Breast epithelium (tissue), 4 donors: Measurements from ENCODE around the gene GOLGA7B. TPM values are rescaled to one million over a fixed set of nuclear protein-coding genes. Genes with fewer than 3 reads are reported as not detected.

Source experiments
- DNase-seq, 2 donors: peaks; one replicate each; pipeline ENCODE4 v3.0.0-alpha.2; 2019; ENCODE audit warnings: low spot score in 2 of 2
- H3K27ac ChIP-seq, 2 donors: fragments of 200-600 bp; sonication (generic) in 1 of 2; one replicate each; pipeline ENCODE4 v1.5.1; 2016 to 2019; ENCODE audit warnings: mild to moderate bottlenecking in 1 of 2
- H3K27me3 ChIP-seq, 2 donors: fragments of 200-600 bp; sonication (generic) in 1 of 2; one replicate each; pipeline versions ENCODE4 v1.5.1 to v1.6.0; 2017 to 2019; ENCODE audit warnings: control low read depth in 1 of 2, mild to moderate bottlenecking in 1 of 2
- H3K36me3 ChIP-seq: fragments of 200-600 bp; one replicate; pipeline ENCODE4 v1.5.1; 2019
- H3K4me1 ChIP-seq, 2 donors: fragments of 200-600 bp; sonication (generic); one replicate each; pipeline ENCODE4 v1.5.1; 2016 to 2019; ENCODE audit warnings: control low read depth in 1 of 2
- H3K4me3 ChIP-seq, 3 donors: fragments of 200-600 bp; sonication (generic); 1 replicate in 2 of 3; 2 replicates in 1 of 3; pipeline ENCODE4 v1.5.1; 2016 to 2019; ENCODE audit warnings: mild to moderate bottlenecking in 3 of 3, moderate library complexity in 2 of 3
- H3K9me3 ChIP-seq, 2 donors: fragments of 200-600 bp; sonication (generic) in 1 of 2; one replicate each; pipeline ENCODE4 v1.5.1; 2016 to 2019; ENCODE audit warnings: control low read depth in 1 of 2
- POLR2A ChIP-seq: fragments of 450-650 bp; IDR thresholded peaks from one replicate; pipeline ENCODE4 v1.6.1; 2016; ENCODE audit warnings: antibody characterized with exemption, mild to moderate bottlenecking, moderate library complexity
- POLR2AphosphoS5 ChIP-seq, 3 donors: sonication (generic); formaldehyde crosslinking; IDR thresholded peaks; one replicate each; pipeline ENCODE4 v1.6.1; 2017; ENCODE audit warnings: antibody characterized with exemption in 3 of 3
- intact Hi-C: fragments of 100-400 bp; cut with DNase I; formaldehyde crosslinking; loops from one replicate; pipeline ENCODE4 v1.15.1; 2023; ENCODE audit warnings: low total_unique reads
- total RNA-seq, 3 donors: library from RNA; depleted of rRNA; stranded (reverse); fragments of >200 nt; gene quantifications; one replicate each; pipeline ENCODE4 v1.1.0, GENCODE V29; 2016
- TF ChIP-seq, protein P1 (sequence below), 3 donors: fragments of 450-650 bp; IDR thresholded peaks; one replicate each; pipeline ENCODE4 v1.5.1; 2016 to 2017; ENCODE audit warnings: antibody characterized with exemption in 3 of 3, mild to moderate bottlenecking in 3 of 3, moderate library complexity in 3 of 3

The GOLGA7B gene
- total RNA-seq, 3 donors from 2014 or later, result 0.33 to 3.2 (median 0.59) TPM

DNA sequence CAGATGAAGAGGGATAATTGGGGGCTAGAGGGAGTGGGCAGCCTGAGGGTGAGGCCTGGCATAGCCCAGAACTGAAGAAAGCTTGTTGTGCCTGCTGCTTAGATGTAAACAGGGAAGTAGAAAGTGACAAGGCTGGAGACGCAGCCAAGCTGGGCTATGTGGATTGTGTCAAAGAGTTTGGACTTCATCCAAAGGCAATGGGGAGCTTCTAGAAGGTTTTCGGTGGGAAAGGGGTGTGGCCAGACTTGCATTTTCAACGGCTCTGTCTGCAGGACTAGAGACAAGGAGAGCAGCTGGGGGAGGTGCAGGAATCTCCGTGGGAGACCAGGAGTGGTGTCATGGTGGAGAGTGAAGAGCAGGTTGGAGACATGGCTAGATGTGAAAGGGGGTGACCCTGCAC is 48.8 kb downstream of the GOLGA7B start:
- H3K9me3 ChIP-seq, result no peaks in the 10 kb centered on the region
- H3K27ac ChIP-seq, result no peak overlapping the region
- no peak for DNase-seq
- no peak overlapping the region for H3K4me3 ChIP-seq
- intact Hi-C loops, result loop anchor here (5.0 kb wide), 2 partner anchors 1549 to 1841 kb away; no protein-coding TSS in a partner anchor
- H3K4me1 ChIP-seq, result no peaks in the 10 kb centered on the region
- H3K27me3 ChIP-seq, result peaks cover 0 to 8% of the 10 kb centered on the region in 2 donors
- TF ChIP-seq POLR2AphosphoS5 (IDR thresholded peaks at IDR 0.05), result no peak
- TF ChIP-seq POLR2A, result no peak
- TF ChIP-seq, protein P1, sequence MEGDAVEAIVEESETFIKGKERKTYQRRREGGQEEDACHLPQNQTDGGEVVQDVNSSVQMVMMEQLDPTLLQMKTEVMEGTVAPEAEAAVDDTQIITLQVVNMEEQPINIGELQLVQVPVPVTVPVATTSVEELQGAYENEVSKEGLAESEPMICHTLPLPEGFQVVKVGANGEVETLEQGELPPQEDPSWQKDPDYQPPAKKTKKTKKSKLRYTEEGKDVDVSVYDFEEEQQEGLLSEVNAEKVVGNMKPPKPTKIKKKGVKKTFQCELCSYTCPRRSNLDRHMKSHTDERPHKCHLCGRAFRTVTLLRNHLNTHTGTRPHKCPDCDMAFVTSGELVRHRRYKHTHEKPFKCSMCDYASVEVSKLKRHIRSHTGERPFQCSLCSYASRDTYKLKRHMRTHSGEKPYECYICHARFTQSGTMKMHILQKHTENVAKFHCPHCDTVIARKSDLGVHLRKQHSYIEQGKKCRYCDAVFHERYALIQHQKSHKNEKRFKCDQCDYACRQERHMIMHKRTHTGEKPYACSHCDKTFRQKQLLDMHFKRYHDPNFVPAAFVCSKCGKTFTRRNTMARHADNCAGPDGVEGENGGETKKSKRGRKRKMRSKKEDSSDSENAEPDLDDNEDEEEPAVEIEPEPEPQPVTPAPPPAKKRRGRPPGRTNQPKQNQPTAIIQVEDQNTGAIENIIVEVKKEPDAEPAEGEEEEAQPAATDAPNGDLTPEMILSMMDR (IDR thresholded peaks at IDR 0.05), result no peak
- no peaks in the 10 kb centered on the region for H3K36me3 ChIP-seq

DNA sequence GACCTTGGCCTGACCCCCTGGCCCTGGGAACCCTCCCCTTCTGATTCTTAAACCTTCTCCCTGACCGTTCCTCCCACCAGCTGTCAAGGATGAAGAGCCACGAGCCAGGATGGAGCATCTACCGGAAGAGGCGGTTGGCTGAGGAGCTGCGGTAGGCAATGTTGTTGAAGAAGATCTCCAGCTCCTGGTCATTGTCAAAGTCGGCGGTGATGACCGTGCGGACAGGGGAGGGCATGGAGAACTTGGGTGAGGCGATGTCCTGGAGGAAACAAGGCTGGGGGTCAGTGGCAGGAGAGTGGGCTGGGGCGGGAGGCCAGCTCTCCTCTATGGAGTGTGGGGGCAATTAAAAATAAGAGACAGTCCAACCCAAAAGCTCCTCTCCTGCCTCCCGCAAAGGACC is 51.7 kb downstream of the GOLGA7B start:
- no peak for DNase-seq
- Histone ChIP-seq H3K27ac (no peak overlapping the region), H3K27me3 (peaks cover 0 to 6% of the 10 kb centered on the region in 2 donors), H3K36me3 (no peaks in the 10 kb centered on the region), H3K9me3 (no peaks in the 10 kb centered on the region), H3K4me3 (no peak overlapping the region), H3K4me1 (no peaks in the 10 kb centered on the region)
- intact Hi-C loops, result no loop called here
- TF ChIP-seq POLR2A, result no peak
- TF ChIP-seq POLR2AphosphoS5 (IDR thresholded peaks at IDR 0.05), result no peak
- TF ChIP-seq, protein P1 (IDR thresholded peaks at IDR 0.05), result no peak

DNA sequence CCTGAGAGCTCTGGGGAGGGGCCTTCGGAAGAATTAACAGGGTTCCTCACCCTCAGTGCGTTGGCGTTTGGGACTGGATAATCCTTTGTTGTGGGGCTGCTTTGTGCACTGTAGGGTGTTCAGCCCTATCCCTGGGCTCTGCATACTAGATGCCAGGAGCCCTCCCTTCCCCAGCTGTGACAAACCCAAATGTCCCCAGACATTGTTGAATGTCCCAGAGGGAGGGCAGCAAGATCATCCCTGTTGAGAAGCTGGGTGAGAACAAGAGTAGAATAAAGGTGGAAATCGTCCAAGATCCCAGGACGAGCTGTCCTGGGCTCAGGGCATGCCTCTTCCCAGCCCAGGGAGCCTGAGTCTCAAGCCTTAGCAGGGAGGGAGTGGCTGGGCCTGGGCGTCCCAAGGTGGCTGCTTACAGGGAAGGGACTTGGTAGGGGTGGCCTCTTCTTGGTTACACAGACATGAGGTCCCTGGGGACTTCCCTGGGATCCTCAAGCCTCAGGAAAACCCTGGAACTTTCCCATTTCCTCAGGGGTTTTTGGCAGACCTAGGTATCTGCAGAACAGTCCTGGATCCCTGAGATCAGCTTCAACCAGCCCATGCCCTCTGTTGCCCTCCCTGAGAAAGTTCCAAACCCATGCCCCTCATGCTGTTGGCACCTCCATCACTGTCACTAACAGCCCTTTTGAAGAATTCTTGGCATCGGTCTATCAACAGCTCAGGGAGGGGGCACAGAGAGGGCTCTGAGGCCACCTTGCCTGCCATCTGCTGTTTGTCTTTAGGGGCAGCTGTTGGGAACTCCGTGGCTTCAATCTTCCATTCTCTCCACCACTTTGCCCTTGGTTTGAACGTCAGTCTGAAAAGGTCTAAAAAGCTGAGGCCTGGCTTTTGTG is 53.7 kb downstream of the GOLGA7B start:
- Histone ChIP-seq H3K27ac (no peak overlapping the region), H3K4me3 (no peak overlapping the region), H3K9me3 (no peaks in the 10 kb centered on the region), H3K4me1 (no peaks in the 10 kb centered on the region), H3K36me3 (no peaks in the 10 kb centered on the region), H3K27me3 (no peaks in the 10 kb centered on the region)
- DNase-seq, result no peak
- TF ChIP-seq, protein P1 (IDR thresholded peaks at IDR 0.05), result no peak
- TF ChIP-seq POLR2A, result no peak
- TF ChIP-seq POLR2AphosphoS5 (IDR thresholded peaks at IDR 0.05), result no peak
- intact Hi-C loops, result no loop called here

DNA sequence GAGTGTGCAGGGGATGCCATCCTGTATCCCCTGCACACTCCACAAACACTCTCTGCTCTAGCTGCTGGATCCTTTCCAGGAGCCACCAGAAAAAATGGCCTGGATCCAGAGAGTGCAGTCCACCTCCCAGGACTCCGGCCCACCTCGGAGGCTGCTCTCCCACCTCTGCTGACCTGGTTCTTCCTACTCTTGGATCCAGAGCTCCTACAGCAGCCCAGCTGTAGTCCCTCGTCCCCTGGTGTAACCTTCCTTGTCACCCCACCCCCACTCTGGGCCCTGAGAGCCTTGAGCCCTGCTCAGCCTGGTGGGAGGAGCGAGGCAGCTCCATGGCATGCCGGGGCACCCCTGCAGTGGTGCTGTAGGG is 54.4 kb downstream of the GOLGA7B start:
- Histone ChIP-seq H3K27ac (no peak overlapping the region), H3K27me3 (no peaks in the 10 kb centered on the region), H3K4me1 (no peaks in the 10 kb centered on the region), H3K4me3 (no peak overlapping the region), H3K9me3 (no peaks in the 10 kb centered on the region), H3K36me3 (no peaks in the 10 kb centered on the region)
- TF ChIP-seq, protein P1 (IDR thresholded peaks at IDR 0.05), result no peak
- TF ChIP-seq POLR2AphosphoS5 (IDR thresholded peaks at IDR 0.05), result no peak
- no peak for TF ChIP-seq POLR2A
- intact Hi-C loops, result no loop called here
- DNase-seq, result no peak

DNA sequence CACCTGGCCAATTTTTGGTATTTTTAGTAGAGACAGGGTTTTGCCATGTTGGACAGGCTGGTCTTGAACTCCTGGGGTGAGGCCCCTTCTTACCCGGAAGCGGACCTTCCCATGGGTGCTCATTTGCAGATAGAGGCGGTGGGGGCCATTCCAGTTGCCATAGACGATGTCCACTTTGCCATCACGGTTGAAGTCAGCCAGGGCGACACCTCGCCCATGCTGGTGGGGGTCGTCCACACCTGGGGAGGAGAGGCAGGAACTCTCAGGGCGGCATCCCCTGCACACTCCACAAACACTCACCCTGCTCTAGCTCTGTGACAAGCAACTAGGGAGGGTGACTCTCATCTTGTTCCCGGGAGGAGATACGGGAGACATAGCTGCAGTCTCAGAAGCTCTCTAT is 54.9 kb downstream of the GOLGA7B start:
- no peak overlapping the region for H3K27ac ChIP-seq
- intact Hi-C loops, result no loop called here
- H3K36me3 ChIP-seq, result no peaks in the 10 kb centered on the region
- no peaks in the 10 kb centered on the region for H3K4me1 ChIP-seq
- DNase-seq, result no peak
- TF ChIP-seq POLR2A, result no peak
- TF ChIP-seq POLR2AphosphoS5 (IDR thresholded peaks at IDR 0.05), result no peak
- TF ChIP-seq, protein P1 (IDR thresholded peaks at IDR 0.05), result no peak
- H3K27me3 ChIP-seq, result no peaks in the 10 kb centered on the region
- no peak overlapping the region for H3K4me3 ChIP-seq
- H3K9me3 ChIP-seq, result no peaks in the 10 kb centered on the region
